GM18511 (cell line): ENCODE results near the gene CPNE4.

Experiments
- ATAC-seq: cut with Tn5 transposase; IDR thresholded peaks from one replicate; pipeline ENCODE4 v1.9.1; 2021; ENCODE audit warnings: mild to moderate bottlenecking, moderate library complexity; ENCODE audit not compliant: unreplicated experiment

CPNE4 gene

DNA sequence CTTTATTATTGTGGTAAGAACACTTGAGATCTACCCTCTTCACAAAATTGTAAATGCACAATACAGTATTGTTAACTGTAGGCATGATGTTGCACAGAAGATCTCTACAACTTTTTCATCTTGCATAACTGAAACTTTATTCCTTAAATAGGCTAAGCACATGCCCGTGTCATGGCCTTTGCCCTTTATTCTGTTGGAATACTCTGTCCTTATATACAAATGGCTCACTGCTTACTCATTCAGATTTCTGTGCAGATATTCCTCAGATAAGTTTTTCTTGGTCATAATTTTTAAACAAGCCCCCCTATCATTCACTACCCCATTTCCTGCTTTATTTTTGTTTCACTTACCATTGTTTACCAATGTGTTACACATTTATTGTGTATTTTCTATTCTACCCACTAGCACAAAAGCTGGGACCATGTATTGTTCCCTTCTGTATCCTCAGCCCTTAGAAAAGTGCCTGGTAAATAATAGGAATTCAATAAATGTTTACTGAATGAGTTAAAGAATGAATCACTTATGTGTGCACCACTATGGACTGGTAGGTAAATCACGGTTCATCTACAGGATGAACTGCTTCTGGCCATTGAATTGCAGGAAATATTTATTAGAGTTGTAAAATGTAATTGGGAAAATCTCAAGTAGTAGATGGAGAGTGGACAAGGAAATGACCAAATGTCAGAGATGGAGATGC is 151.0 kb downstream of the CPNE4 start:
- ATAC-seq: no peak

DNA sequence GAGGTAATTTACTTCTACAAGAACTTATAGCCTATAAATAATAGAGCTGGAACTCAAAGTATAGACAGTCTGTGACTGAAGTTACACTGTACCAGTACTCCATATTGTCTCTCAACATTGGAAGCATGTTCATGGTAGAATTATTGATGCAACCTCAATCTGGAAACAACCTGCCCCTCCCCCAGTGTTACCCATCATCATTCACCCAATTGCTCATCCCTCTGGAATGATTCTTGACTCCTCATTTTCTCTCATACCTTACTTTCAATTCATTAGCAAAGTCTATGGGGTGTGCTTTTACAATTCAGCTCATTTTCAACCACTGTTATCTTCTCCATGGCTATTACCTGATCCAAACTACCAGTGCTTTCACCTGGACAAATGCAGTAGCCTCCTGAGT is 151.7 kb downstream of the CPNE4 start:
- ATAC-seq: no peak

GRCh38 chr3:131881777-131882176 is 153.0 kb downstream of the CPNE4 start:
- ATAC-seq: no peak

- ATAC-seq: no peak
Observed at GRCh38 chr3:131880948-131881347, 153.9 kb downstream of the CPNE4 start.

GRCh38 chr3:131868203-131868602 is 166.6 kb downstream of the CPNE4 start:
- ATAC-seq: no peak

DNA sequence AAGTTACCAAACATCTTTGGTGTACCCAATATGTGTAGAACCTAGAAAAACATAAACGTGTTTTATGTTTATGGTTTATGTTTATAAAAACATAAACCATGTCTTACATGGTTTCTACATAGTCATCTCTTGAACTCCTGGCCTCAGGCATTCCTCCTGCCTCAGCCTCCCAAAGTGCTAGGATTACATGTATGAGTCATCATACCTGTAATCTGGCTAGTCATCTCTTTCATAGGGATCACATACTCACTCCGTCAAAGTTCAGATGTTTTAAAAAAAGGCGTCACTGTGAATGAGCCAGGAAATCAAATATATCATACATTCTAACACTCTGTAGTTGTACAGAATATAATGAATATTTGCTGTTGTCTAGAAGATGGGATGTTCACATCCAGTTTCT is 178.6 kb downstream of the CPNE4 start:
- no peak for ATAC-seq

- no peak for ATAC-seq
Observed at GRCh38 chr3:131850223-131850622, 184.6 kb downstream of the CPNE4 start.

- no peak for ATAC-seq
Observed at GRCh38 chr3:131849616-131850015, 185.2 kb downstream of the CPNE4 start.

DNA sequence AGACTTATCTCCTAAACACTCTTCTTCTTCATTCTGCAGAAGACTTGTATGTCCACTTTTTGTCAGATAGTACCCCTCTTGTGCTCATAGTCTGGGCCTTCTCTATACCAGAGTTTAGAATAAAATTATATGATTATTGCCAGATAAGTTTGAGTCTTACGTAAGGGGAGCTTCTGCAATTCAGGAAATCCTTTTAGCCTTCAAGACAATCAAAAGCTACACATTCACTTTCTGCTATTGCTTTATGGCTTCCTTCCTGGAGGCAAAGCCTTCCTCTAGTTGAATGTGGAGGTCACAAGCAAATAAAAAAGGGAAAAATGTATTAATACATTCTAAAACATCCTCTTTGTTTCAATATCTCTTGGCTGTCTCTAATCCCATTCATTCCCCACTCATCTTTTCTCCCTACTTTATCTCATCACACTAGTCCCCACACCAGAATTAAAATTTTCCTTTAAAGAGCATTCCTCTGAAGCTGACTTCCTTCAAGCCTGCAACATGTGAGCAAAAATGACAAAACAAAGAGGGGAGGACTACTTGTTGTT is 186.8 kb downstream of the CPNE4 start:
- ATAC-seq: no peak

DNA sequence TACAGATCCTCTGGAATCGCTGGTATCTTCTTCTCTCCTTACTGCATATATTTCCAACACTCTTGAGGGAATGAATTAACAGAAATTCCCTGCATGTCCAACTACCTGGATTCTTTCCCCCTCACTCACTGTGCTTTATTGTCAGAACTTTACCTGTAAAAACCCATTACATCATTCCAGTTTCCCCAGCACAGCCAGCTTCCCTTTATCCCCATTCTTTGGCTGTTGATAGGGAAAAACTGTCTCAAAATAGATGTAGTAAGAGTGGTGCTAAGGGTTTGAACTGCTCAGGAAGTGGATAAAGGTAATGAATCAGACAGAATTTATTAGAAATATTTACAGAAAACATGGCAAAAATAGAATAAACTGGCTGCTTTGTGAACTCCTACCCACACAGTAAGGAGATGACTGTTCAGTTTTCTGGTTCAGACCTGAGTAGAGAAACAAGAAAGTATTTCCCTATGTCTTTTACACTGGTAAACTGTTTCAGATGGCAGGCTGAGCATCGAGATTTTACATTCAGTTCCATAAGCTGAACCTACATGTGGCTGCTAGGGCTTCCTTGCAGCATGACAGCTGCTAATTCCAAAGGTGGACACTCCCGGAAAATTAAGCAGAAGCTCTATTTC is 188.4 kb downstream of the CPNE4 start:
- ATAC-seq: no peak

DNA sequence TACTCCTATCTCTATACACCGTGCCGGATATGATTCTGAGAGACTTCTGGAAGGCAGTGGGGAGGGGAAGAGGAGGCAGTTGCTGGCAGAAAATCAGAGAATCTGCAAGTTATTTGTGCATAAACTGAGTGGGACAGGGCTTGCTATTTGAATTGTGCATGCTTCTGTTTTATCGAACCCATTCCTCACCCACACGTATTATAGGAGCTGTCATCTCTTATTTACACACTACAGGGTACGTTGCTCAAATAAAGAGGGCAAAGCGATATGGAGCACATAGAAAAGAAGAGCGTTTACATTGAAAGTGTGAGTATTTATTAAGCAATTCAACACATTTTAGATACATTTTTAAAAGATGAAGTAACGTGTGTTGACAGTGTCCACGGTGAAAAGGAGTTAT is 191.6 kb downstream of the CPNE4 start:
- no peak for ATAC-seq

GRCh38 chr3:131840156-131840797 is 194.5 kb downstream of the CPNE4 start:
- ATAC-seq: no peak

DNA sequence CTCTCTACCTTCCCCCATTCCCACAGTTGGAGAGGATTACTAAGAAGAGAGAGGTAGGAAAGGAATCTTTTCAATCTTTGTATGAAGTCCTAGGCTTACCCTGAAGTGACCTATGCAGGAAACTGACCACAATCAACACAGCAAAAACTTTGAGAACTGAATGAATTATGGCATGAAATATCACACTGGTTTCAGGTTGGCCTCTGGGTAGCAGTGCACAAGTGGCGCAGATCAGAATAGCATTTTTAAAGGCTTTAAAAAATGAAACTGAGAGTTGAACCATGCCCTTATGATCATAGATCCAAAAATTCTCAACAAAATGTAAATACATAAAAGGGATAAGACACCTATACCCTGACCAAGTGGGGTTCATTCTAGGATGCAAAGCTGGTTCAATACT is 198.9 kb downstream of the CPNE4 start:
- no peak for ATAC-seq

- ATAC-seq: no peak
Observed at GRCh38 chr3:131831608-131832007, 203.2 kb downstream of the CPNE4 start.

DNA sequence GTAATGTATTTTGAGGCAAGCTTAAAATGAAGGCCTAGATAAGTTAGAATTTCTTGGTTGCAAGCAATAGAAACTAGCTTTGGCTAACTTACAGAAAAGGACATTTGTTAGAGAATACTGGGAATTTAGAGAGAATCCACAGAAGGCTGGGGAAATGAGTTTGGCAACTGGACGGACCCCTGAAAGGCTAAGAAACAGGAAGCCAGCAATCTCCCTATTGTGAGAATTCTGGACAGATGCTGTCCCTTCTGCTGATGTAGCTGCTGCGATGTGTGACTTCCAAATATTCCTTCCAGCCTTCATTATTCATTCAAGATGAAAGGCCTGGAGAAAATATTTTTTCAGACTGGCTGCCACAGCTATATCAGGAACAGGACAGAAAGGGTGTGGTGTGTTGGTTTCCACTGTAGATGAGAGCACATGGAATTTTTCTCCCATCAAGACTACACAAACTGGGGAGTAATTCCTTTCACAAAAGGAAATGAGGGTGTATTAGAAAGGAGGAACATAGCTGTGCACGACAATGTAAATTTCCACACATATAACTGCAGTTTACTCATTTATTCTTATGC is 213.5 kb downstream of the CPNE4 start:
- no peak for ATAC-seq

DNA sequence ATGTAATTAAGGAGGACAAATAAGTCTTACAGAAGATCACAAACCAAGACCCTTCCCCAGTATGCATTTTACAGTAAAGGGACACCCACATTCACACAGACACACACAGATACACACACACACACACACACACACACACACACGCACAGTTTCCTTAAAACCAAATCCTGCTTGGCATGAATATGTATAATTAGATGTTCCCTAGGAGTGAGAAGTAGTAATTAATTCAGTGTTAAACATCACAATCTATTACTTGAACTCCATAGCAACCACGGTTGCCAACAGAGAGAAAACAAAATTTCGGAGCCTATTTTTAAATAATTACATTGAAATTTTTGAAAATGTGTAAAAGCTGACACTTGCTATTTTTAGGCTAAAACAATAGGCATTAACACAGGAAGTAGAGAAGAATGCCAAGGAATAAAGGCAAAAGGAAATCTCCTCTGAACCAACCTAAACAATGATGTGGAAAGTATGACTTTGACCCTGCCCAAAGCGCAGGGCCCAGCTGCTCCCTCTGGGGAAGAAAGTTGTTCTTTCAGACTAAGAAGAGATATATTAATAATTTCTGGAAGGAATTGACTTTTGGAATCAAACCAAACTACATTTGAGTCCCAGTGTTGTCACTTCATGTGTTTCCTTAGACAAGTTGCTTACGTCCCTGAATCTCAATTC is 215.3 kb downstream of the CPNE4 start:
- ATAC-seq: no peak

- ATAC-seq: no peak
Observed at GRCh38 chr3:131812433-131812832, 222.4 kb downstream of the CPNE4 start.

GRCh38 chr3:131811481-131811880 is 223.3 kb downstream of the CPNE4 start:
- no peak for ATAC-seq

DNA sequence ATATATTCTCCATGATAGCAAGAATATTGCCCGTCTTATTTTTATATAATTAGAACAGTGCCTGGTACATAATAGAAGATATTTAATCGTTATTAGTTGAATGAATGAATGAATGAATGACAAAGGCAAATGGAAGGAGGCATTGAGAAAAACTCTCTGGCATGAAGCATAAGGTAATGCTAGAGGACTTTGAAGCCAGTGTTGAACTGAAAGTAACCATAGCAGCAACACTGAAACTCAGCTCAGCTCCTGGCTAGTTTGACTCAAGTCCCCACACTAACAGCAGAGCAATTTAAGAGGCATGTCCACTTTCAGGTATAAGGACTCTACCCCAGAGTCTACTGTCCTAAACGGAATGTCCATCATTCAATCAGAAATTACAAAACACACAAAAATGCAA is 227.0 kb downstream of the CPNE4 start:
- ATAC-seq: peak; percentile 72

GRCh38 chr3:131806736-131807135 is 228.1 kb downstream of the CPNE4 start:
- ATAC-seq: no peak

DNA sequence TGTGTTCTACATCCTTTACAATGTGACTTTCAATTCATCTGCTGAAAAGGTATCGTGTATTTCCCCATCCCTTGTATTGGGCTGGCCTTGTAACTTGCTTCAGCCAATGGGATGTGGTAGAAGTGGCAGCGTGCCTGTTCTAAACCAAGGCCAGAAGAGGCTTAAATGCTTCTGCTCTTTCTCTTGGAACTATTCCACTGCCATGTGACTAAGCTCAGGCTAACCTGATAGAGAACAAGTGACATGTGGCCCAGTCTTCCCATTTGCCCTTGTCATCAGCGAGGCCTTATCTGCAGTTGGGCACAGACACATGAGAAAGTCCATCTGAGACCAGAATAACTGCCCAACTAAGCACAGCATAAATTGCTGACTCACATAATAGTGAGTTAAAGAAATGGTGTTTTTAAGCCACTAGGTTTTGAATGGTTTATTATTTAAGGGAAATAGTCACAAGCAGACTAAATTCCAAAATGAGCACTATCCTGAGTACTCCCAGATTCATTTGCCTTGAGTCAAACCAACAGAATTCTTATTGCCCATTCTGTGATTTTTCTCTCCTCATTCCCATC is 230.2 kb downstream of the CPNE4 start:
- no peak for ATAC-seq
